Pons (tissue), 1 donor: ENCODE measurements around the gene GRM5.
"Not testable (repeated sequence)": the region's sequence is repeated elsewhere in the genome, so short reads cannot be mapped to it uniquely, and the experiment has no call there.

ENCODE experiments used
- DNase-seq: peaks from one replicate; pipeline ENCODE4 v3.0.0-alpha.2; 2016; ENCODE audit warnings: low spot score

The GRM5 gene

DNA sequence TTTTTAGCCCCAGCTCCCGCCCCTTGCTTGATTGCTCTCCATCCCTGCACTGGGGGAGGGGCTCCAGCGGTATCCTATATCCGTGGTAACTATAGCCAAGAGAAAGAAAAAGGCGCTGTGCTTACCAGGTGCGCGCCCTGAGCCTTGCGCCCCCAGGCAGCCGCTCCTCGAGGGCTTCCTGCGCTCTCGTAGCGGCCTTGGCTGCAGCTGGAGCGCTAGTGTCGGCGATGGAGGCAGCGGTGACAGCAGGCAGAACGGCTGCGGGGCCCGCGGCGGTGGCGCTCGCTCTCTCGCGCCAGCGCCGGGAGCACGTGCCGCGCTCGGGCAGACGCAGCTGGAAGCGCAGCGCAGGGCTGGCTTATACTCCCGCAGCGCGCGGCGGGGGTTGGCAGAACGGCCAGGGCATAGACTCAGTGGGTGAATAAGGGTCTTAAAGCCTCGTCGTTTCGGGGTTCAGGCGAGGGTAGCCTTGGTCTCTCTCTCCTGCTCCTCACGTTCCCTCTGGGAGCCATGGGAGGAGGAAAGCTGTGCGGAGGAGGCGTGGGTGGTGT lies at the start of gene GRM5:
Gene GRM5, minus strand, starts transcription at position 332 of the 551 bp plus-strand sequence. CDS start 18,110 bp downstream, outside the sequence.
- not testable (repeated sequence) for DNase-seq

DNA sequence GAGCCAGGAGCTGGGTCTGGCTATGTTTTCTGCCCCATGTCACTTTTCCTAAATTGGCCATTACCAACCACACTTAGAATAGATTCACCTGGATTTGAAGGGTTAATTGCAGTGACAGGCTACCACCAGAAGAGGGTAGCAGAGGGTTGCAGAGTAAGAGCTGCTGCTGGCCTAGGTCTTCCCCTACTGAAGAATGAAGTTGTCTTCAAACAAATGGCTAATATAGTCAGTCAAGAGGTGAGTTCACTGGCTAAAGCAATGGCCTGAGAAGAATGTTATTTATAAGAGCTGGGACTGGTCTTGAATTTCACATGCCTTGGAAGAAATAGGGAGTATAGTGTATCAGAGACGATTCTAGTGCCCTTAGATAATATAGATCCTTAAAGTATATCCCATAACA lies 32.2 kb upstream of the GRM5 start:
- peak; percentile 52 for DNase-seq

DNA sequence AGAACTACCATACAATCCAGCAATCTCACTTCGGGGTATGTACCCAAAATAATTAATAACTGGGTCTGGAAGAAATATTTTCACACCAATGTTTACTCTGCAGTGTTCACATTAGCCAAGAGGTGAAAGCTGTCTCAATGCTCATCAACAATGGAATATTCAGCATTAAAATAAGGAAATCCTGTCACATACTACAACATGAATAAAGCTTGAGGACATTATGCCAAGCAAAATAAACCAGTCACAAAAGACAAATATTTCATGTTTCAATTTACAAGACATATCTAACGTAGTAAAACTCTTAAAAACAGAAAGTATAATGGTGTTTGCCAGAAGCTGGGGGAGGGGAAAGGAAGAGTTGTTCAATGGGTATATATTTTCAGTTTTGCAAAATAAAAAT lies 28.0 kb upstream of the GRM5 start:
- not testable (repeated sequence) for DNase-seq

DNA sequence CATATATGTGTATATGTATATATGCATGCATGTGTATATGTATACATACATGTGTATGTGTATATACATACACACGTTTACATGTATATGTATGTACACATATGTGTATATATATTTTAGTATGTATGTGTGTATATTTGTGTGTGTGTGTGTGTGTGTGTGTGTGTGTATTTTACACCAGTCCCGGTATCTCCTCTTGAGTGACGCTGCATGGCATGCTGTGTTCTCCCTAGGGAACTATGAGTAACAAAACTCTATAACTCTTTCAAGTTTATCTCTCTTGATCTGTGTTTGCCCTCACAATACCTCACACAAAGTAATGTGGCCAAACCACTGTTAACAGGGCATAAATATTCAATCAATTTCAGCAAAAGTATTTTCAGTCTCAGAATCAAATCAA lies 19.2 kb upstream of the GRM5 start:
- not testable (repeated sequence) for DNase-seq

DNA sequence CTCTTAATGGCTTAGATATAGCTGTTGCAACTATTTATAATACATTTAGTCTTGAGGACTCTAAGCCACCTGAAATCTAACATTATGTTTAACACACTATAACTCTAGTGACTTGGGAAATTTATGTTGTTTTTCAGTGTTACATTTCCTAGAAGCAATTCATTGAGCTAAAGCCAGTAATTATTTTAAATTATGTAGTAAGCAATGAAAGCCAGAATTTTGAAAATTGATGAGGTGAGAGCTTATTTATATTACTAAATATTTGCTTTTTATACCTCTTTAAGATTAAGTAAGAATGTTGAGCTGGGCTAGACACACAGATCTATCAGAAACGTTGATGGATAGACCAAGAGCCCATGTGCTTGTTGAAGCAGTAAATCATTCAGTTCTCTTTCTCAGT lies 5.1 kb upstream of the GRM5 start:
- not testable (repeated sequence) for DNase-seq

DNA sequence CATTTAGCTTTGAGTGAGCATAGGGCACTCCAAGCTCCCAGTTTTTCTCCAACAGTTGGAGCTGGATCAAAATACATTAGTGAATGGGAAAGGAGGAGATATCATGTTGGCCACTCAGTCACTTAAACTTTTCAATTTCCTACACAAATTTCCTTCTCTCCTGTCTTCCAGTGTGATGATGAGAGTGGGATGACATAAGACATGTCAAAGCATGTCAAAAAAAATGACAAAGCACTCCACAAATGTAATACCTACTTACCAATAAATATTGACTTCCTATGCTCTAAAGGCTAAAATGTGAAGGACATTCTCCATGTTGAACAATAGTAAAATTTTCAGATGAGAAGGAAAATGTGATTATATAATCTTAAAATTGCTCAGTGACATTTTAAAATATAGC lies 1.5 kb upstream of the GRM5 start:
- DNase-seq = no peak

DNA sequence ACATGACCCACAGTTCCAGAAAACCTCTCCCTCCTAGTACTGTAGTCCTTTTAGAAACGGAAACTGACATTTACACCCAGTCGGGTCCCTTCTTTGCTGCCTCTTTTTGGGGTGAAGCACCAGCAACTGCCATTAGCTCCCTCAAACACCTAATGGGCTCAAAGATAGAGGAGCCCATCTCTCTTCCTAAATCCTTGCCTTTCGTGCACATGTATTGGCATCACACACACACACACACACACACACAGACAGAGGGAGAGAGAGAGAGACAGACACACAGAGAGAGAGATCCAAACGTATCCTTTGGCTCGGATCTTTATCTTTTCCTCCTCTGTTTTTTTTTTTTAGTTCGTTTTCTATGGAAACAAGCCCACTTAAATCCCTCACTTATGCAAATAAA lies 716 bp downstream of the GRM5 start:
- no peak for DNase-seq

DNA sequence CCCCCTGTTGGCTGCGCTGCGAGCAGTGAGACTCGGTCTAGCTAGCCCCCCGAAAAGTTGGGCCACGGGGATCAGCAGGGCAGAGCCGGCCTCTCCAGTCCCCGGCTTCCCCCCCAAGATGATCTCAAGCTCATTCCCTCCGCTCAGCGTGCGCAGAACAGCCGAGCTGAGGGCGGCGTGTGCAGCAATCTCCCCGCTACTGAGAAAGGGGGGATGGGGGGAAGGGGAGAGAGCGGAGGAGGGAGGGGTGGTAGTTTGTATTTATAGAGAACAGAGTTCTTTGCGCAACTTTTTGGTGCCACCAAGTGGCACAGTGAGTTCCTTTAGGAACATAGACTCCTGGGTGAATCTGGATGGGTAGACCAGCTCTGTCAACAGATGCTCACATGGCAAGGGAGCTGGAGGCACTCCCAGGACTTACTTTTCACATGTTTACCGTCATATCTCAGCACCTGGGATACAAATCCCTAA lies 2.3 kb downstream of the GRM5 start:
- DNase-seq = peak; percentile 36

DNA sequence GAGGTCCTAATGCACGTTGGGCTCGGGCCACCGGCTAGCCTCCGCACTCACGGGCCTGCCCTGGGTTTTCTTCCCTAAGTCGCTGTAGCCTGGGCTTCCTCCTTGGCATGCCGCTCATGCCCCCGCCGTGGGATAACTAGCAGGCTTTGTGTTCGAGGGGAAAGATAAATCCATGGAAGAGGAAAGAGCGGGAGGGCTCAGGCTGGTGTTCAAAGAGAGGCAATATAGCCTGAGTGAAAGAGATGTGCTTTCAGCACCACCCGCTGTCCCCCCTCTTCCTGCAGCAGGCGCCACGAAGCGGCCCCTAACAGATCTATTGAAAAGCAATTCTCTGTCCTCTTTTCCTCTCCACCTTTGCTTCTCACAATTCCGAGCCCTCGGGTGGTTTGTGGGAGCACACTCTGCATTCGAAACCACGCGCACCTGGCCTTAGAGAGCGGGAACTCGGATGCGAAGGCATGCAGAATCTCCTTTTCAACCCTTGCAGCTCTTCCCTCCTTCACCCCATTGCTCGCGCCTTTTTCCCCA lies 2.9 kb downstream of the GRM5 start:
- DNase-seq = not testable (repeated sequence)

DNA sequence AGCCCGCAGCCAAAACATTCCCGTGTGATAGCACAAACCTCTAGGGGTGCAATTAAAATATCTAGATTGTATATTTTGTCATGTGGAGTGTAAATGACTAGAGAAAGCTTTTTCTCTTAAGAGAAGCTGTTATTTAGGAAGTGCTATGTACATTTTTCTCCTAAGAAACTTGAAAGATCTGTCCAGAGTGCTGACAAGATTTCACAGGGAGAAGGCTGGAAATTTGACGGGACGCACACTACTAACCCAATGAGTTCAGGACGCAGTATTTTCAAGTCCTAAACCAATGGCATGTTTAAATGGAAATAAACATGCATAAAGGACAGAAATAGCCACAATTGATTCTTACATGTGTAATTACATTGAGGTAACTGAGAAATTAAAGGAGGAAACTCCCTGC lies 3.9 kb downstream of the GRM5 start:
- not testable (repeated sequence) for DNase-seq

DNA sequence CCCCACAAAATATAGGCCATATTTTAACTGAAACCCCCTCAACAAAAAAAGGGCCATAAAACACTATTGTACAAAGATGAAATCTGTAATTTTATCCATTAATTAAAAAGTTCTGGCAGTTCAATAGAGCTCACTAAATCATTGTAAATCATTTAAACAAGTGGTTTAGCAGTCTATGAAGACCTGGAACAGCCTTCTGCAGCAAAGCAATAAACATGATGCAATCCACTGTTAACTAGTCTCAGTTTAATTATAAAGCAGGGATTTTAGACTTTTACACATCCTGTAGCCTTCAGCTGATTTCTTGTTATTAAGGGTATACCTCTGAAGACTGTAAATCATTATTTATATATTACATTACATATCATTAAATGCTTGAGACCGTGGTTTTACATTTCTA lies 8.4 kb downstream of the GRM5 start:
- not testable (repeated sequence) for DNase-seq

DNA sequence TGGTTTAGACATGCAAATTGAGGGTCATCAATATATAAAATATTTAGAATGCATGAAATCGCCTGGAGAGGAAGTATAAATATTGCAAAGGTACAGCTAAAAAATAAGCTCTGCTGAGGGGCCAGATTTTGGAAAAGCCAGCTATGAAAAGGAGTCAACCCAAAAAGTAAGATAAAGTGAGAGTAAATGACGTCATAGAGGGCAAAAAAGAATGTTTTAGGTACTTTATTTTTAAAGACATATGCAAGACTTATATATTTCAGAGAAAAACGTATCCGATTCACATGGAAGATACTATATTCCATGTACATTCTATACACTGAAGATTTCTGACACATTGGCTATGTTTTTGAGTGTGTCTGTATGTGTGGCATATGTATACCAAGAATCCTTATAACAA lies 13.6 kb downstream of the GRM5 start:
- DNase-seq = no peak

DNA sequence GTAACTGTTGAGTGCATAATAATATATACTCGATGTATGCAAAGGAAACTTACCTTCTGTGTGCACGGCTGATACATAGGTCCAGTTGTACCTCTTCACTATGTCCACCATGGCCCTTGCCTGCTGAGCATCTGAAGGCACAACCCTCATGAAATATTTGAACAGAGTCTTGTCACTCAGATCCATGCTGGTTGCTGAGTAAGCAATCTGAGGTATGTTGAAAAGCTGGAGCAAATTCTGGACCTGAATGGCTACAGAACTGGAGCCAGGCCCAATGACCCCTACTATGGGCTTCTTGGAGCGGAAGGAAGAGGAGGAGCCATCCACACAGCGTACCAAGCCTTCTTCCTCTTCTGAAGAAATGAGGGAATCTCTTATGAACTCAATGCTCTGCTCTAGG lies 18.6 kb downstream of the GRM5 start:
- not testable (repeated sequence) for DNase-seq

DNA sequence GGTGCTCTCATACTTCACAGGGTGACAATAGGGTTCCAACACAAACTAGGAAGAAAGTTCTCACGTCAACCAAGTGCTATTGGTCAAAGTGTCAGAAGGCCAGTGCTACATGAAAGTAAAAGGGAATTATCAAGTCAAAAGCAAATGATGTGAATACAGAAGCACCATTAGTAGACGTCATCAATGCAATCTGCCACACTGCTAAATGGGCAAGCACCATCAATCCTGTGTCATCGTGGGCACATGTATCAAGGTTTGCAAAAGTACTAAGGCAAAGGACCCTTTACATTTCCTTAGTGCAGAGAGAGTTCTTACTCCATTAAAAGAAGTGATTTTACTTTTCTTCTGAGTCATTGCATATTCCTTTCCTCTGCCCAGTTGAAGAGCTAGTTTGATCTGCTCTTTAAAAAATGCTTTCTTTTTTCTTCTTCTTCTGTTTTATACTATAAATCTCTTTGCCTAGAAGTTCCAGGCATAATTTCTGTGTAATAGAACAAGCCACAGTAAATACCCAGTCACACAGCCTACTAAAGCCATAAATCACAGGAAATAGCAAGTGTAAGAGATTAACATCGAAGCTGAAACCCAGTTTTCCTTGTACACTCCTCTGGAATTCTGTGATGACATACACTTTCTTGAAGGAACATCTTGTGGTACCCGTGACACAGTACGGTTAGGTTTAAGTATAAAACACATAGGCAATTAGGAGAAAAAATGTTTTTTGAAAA lies 21.8 kb downstream of the GRM5 start:
- not testable (repeated sequence) for DNase-seq

DNA sequence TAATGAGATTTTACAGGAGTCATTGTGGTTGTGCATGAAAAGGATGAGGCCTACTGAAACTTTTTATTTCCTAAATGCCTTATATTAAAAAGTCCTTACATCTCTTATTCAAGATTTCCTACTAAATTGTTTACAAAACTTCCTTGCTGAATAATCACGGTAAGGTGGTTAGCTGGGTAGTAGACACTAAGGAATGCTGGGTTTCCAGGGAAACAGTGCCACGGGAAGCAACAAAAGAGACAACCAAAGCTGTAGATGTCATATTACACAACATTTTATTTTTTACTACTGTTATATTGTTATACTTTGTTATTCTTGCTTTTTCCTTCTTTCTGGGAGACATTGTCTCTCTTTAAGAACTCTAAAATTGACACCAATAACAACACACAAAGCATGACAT lies 36.1 kb downstream of the GRM5 start:
- DNase-seq = not testable (repeated sequence)

DNA sequence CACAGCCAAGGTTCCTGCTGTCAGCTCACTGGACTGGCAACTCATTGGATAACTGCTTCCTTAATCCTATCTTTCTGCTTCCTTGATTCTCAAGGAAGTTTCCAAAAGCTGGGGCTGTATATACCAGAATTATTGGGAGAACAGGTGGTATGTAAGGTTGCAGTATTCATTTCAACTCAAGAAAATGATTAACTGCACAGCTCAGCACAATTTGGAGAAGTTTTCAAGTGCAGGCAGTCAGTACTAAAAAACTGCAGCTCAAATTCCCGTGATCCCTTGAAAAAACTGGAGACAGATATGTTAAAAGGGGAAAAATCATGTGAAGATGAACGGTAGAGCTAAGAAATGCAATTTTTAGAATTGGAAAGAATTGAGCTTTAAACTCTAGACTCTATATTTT lies 44.4 kb downstream of the GRM5 start:
- no peak for DNase-seq

DNA sequence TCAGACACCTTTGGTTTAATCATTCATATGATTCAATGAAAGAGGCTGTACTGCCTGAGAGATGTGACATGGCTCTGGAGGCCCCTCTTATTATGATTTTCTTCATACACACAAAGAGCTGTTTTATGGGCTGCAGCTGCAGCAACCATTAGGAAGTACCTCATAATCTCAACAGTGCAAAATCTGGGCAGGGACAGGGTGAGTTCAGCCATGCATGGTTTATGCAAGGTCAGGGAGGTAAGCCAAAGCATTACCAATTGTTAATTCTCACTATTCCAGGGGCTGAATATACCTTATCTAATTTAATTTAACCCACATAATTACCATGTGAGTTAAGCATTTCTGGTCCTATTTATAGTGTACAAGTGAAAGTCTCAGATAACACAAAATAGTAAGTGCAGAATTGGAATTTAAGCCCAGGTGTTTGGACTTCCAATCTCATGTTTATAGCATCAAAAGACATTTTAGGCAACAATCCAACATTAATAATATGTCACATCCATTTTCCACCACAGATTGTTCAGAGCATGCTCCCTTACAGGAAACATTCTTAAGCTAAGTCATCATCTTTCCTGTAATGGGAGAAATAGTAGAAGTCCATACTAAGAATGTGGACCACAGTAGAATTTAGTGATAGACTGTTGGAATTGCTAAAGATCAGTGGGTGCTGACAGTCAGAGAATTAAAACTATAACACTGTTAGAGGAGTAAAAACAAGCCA lies 45.8 kb downstream of the GRM5 start:
- DNase-seq = not testable (repeated sequence)

DNA sequence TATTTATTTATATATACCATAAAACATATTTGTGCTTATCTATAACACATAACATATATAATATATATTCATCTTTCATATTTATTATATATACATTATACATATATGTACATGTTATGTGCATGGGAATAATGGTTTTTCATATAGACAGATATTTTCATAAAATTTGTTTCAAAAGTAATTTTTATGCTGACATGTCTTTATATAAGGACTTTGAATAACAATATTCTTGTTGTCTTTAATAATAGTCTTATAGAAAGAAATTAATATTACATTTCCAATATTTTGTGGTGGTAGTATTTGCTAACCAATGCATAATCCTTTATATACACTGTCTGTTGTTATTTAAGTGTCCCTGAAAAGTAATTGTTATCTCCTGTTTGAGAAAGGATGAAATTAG lies 49.6 kb downstream of the GRM5 start:
- no peak for DNase-seq

DNA sequence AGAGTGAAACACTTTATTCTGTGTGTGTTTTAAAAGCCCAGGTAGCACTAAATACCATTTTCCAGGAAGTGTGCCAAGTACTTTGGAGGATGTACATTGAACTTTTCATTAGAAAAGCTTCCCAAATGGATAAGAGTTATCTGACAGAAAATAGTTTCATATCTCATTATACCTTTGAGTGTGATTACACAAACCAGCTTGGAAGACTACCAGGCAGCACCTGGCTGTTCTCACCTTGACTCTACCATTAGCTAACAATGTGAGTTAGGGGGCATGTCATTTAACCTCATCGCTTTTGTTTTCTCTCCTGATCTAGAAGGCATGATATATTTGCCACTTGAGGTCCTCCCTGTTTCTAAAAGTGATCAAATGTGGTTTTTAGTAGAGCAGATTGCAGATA lies 50.2 kb downstream of the GRM5 start:
- DNase-seq = no peak

DNA sequence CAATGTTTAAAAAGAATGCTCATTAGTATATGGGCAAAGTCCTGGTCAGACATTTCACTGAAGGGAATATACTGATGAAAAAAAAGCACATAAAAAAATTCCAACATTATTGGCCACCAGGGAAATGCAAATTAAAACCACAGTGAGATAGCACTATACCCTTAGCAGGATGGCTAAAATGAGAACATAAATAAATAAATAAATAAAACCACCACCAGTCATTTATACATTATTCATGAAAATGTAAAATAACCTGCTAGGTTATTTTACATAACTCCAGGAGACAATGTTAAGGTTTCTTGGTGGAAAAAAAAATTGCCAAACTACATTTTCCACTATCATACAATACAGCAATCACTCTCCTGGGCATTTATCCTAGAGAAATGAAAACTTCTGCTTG lies 64.9 kb downstream of the GRM5 start:
- not testable (repeated sequence) for DNase-seq

DNA sequence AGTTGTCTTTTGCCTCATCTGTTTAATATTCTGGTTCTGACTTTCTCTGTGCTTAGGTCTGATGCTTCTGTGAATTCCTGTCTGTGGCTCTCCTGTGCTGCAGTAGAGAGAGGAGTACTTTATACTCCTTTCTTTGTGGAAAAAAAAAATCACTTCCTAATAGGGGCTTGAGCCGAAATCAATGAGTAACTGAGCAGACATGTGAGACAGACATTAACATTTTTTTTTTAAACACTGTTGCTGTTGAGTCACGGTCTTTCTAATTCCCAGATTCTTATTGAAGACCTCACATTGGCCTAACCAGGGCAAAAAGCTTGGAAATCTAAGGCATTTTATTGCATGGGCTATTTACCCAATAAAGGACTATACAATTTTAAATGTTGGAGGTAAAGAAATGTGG lies 86.1 kb downstream of the GRM5 start:
- DNase-seq = no peak

DNA sequence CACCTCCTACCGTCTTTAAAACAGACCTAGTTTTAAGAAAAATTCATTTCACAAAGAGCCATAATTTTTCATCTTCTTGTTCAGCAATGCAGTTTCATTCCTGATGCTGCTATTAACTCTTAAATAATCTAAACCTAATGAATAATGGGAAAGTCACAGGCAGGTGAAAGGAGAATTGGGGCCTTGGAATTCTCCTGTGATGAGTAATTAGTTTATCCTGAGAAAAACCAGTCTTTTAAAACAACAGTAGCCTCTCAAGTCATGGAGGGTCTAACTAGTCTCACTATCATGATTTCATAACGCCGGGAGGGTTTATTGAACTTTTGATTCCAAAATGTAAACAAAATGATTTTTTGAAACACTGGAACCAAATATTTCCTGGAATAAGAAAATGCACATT lies 86.8 kb downstream of the GRM5 start:
- not testable (repeated sequence) for DNase-seq

DNA sequence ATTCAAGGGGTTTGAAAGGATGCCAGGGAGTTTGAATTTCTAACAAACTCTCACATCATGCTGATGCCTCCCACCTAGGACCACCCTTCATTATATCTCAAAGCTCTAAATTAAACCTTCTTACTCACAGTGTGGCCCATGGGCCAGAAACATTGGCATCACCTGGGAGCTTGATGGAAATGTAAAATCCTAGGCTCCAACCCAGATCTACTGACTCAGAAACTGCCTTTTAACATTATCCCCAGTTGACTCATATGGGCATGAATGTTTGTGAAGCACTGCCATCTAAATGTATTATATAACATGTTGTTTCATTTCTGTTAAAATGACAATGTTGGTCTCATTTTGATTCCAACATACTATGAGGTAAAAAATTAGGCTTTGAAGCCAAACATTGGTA lies 90.3 kb downstream of the GRM5 start:
- not testable (repeated sequence) for DNase-seq
